Activated CD4-positive, alpha-beta T cell treated with anti-CD3 and anti-CD28 coated beads, Interleukin-2, amount 50 U/mL, for 16 hours (primary cell): ENCODE results near the gene CCNF.
"Not testable (repeated sequence)": the region's sequence is repeated elsewhere in the genome, so short reads cannot be mapped to it uniquely, and the experiment has no call there.

Experiments
- DNase-seq: peaks from one replicate; pipeline ENCODE4 v3.0.0-alpha.2; 2020

CCNF gene

GRCh38 chr16:2473446-2473926, 44.2 kb downstream of the CCNF start:
- DNase-seq = peak; percentile 20

DNA sequence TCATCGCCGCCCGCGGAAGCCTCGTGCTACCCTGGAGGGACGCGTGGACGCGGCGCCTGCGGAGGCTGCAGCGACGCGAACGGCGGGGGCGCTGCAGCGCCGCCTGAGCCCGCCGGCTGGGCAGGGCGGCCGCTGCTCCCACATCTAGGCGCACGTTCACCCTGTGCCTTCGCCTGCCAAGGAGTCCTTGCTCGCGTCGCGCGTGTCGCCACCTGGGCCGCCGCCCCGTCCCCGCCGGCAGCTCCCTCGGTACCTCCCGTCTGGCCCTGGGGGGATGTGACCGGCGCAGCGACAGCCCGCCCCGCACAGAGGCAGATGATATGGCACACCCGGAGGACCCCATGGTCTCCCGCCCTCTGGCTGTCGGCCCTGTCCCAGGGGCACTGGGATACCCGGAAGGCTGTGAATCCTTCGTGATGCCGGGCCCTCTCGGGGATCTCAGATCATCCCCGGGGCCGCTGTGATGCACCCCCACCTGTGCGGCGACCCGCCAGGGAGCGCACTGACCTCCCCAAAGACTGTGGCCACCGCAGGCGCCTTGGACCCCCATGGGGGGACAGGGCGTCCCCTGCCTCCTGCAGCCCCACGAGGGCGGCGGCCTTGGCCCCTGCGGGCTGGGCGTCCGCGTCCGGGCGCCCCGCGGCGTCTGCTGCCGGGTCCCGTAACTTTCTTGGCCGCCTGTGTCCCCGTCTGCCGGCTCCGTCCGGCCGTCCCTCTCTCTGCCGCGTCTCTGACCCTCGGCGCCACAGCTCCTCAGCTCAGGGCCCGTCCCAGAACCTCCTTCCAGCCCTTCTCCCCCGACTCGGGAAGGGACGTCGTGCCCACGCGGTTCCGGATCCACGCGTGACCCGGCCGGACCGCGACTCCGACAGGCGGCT, 45.0 kb downstream of the CCNF start:
- DNase-seq = peak; percentile 57

GRCh38 chr16:2474877-2475412, 45.7 kb downstream of the CCNF start, which contains the start of gene TBC1D24:
TSS of gene TBC1D24 (plus strand) at chr16:2475127. CDS start at chr16:2496149, 21,022 bp downstream.
- DNase-seq = peak; percentile 90

DNA sequence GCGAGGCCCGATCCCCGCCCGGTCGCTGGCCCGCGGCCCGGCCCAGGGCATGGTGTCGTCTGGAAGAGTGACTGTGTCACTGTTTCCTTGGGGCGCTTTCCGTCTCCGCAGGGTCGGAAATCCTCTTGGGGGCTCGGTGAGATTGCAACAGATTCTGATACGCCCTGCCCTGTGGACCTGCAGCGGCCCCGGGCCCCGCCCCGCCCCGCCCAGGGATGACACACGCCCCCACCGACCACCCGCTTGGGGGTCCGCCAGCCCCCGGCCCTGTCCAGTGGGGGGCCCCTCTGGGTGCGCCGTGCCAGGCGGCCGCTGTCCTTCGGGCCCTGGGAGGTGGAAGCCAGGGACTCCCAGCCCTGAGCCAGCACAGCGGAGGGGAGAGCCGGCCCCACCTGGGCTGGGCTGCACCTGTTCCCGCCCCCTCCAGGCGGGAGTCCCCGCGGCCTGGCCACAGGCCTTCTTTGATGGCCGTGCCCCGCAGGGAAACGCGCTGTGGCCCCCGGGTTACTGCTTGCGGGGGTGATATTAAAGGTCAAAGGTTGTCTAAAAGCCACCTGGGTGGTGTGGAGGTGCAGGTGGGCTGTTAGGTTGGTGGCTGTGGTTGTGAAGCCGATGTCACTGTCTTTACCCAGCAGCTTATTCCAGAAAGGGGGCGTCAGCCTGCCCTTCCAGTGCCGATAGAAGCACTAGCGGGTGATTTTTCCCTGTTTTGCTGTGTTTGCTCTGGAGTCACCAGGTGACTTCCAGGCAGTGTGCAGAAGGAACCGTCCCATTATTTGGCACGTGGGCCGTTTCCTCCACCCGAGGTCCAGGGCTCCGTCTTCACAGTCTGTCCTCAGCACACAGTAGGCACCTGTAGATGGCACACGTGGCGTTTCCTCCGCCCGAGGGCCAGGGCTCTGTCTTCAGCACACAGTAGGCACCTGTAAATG, 46.4 kb downstream of the CCNF start:
- DNase-seq = peak; percentile 47

DNA sequence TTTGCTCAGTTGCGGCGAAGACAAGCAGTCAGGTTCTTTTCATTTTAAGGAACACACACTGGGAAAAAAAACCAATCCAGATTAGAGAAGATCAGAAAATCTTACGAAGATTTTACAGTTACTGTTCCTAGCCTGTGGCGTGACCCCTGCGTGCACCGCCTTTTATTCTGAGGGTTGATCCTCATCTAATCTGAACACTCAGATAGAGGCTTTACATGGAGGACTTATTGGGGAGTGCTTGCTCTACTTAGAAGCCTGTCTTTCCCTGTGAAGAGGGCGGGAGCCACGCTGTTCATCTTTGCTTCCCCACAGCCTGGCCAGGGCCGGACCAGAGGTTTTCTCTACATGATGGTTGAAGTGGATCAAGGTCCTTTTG, 47.1 kb downstream of the CCNF start:
- no peak for DNase-seq

GRCh38 chr16:2476741-2477140, 47.5 kb downstream of the CCNF start:
- DNase-seq = no peak

DNA sequence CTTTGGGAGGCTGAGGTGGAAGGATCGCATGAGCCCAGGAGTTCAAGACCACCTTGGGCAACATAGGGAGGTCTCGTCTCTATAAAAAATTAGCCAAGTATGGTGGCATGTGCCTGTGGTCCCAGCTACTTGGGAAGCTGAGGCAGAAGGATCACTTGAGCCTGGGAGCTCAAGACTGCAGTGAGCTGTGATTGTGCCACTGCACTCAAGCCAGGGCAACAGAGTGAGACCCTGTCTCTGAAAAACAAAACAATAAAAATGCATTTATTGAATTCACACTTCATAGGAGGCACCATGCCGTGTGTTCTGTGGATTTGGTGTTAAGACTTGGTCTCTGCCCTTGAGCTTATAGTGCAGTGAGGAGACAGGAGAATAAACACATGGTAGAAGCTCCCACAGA, 48.1 kb downstream of the CCNF start:
- DNase-seq = no peak

- DNase-seq = no peak
Measured at GRCh38 chr16:2478279-2478678, 49.0 kb downstream of the CCNF start.

DNA sequence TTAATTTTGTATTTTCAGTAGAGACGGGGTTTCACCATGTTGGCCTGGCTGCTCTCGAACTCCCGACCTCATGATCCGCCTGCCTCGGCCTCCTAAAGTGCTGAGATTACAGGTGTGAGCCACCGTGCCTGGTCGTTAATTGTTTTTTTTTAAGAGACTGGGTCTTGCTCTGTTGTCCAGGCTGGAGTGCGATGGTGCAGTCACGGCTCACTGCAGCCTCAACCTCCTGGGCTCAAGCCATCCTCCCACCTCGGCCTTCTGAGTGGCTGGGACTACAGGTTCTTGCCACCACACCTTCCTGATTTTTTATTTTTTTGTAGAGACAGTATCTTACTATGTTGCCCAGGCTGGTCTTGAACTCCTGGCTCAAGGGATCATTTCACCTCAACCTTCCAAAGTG, 50.7 kb downstream of the CCNF start:
- DNase-seq = not testable (repeated sequence)

- no peak for DNase-seq
Measured at GRCh38 chr16:2480948-2481347, 51.7 kb downstream of the CCNF start.

GRCh38 chr16:2481676-2482075, 52.4 kb downstream of the CCNF start:
- no peak for DNase-seq

DNA sequence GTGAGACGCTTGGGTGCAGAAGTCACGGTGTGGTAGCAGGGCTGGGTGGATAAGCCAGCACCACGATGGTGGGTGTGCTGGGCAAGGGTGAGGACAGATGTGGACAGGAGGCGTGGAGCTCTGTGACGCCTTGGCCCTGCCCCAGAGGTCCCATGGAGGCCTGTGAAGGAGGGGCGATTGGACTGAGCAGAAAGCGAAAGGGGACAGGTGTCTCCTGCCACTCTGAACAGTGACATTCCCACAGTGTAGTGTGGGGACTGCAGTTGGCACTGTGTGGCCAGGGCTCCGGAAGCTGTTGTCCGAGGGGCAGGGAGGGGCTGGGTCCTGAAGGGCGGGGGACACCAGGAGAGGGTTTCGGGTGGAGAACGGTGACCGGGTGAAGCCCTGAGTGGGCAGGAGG, 53.0 kb downstream of the CCNF start:
- no peak for DNase-seq

DNA sequence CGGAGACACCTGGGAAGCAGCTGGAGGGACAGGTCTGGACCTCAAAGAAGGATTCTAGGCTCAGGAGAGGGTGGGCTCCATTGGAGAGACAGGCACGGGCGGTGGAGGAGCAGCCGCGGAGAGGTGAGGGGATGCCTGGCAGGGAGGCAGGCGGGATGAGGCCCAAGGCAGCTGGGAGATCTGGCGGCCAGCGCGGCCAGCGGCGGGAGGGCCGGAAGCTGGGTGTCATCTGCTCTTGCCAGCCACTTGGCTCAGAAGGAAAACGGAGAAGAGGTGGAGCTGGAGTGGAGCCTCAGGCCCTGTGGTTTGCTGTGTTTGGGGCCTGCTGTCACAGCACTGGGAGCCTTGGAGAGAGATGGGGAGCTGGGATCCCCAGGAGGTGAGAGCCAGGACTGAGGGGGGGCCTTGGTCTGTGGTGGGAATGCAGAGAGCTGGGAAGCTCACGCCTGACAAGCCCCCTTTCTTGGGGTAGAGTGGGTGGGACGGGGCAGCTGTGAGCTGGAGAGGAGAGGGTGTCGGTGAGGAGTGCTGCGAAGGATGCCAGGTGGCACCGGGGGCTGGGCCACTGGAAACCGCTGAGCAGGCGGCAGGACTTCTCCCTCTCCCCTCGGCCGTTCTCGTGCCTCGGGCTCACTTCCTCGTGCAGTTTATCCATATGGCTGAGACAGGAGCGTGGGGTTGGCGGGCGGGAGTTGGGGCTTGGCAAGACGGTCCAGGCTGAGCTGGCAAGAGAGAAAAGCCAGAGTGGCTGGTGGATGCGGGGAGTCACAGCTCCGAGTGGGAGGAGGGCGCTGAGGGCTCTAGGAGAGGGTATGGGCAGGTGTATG, 53.7 kb downstream of the CCNF start:
- no peak for DNase-seq

- DNase-seq = no peak
Measured at GRCh38 chr16:2483939-2484897, 55.0 kb downstream of the CCNF start.

DNA sequence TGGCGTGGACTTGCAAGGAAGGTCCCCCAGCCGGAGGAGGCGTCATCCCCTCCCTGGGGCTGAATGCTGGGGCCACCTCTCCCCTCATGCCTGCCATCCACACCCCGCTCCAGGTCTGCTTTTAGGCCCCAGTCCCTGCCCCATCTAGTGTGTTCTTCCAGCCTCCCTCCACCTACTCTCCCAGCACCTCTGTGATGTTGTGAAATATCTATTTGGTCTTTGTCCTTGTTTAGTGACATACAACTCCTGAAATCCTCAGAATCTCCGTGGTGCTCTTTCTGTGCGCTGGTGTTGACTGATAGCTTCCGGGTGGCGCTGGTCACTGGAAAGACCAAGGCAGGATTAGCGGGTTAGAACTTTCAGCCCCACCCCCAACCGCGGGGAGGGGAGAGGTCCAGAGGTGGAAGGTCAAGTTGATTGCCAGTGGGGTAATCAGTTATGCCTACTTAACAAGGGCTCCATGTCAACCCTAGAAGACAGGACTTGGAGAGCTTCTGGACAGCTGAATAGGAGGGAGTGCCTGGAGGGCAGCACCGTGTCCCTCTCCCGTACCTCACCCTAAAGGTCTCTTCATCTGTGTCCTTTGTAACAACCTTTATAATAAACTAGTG, 55.8 kb downstream of the CCNF start:
- no peak for DNase-seq

DNA sequence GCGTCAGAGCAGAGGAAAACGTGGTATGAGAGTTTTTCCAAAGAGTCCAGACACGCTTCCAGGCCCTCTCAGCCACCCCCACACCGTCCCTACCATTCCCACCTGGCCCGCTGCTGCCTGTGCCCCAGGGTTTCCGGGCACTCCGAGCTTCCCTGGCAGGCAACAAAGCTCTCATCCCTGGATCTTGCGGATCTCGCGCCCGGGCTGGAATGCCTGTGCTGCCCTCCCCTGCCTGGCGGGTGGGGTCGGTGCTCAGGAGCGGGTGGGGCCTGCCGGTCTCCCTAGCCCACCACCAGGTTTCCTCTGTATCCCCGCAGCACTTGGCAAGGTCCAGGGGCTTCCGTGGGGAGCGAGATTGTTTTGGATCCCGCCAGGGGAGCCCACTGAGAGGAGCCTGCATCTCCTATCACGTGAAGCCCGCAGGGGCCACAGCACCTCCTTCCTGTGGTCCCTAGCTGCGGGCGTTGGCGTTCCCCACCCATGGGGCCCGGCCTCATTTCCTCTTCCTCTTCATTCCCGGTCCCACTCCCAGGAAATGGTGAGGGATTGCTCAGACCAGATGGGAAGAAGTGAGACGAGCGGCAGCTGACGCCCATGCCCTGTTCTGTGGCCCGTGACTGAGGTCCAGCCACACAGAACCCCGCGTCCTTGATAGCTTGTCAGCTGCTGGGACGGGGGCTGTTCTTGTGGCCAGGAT, 56.7 kb downstream of the CCNF start:
- no peak for DNase-seq

GRCh38 chr16:2486645-2487516, 57.6 kb downstream of the CCNF start:
- DNase-seq = peak; percentile 74

DNA sequence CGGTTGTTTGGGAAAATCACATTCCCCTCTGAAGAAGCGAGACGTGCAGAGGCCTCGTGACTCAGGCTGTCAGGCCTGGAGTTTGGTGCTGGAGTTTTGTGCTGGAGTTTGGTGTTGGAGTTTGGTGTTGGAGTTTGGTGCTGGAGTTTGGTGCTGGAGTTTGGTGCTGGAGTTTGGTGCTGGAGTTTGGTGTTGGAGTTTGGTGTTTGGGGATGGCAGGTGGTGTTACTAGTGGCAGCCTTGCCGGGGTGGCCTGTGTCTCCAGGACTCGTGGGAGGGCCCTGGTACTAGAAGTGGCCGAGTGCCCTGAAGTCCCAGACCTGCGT, 58.2 kb downstream of the CCNF start:
- DNase-seq = no peak

GRCh38 chr16:2487903-2488531, 58.8 kb downstream of the CCNF start:
- DNase-seq = no peak
